ENCODE results near the gene CCNY. TPM values are rescaled to one million over a fixed set of nuclear protein-coding genes. Genes with fewer than 3 reads are reported as not detected.

CCNY gene
- total RNA-seq, 2 experiments from 2014 or later = 62.5 to 62.8 TPM

Other genes with a start within 250 kb of the CCNY start
- gene CUL2, start 246.2 kb upstream of the CCNY start, total RNA-seq = 10 to 100 TPM; 54.7 to 58.6 TPM
- gene CREM, start 209.7 kb upstream of the CCNY start, total RNA-seq = 100 to 1,000 TPM; 139 to 143 TPM

Data from activated CD8-positive, alpha-beta memory T cell treated with anti-CD3 and anti-CD28 coated beads for 36 hours (primary cell).